ENCODE results near the gene GINS2. TPM values are rescaled to one million over a fixed set of nuclear protein-coding genes. Genes with fewer than 3 reads are reported as not detected.

GINS2 gene
- total RNA-seq, 6 experiments from 2014 or later = 0.49 to 4.7 (median 1.3) TPM

- Histone ChIP-seq H3K4me3 (no peak overlapping the region), H3K36me3 (peaks cover 0 to 5% (median 0%) of the 10 kb centered on the region in 4 donors), H3K4me1 (peaks cover 0 to 21% (median 9%) of the 10 kb centered on the region in 4 donors), H3K9me3 (no peaks in the 10 kb centered on the region), H3K27me3 (no peaks in the 10 kb centered on the region), H3K27ac (no peak overlapping the region)
- no peak for TF ChIP-seq CTCF (IDR thresholded peaks at IDR 0.05)
- TF ChIP-seq POLR2A (IDR thresholded peaks at IDR 0.05) = no peak
- DNase-seq (no peak), ATAC-seq (no peak)
- WGBS (ENCODE audit: insufficient coverage, low coverage, low lambda C conversion rate, missing lambda C conversion rate) = 91% methylated on average over 13 of the region's 21 CpGs
- intact Hi-C loops (cut with DNase I) = no loop called here
Measured at GRCh38 chr16:85644093-85644712, 44.6 kb downstream of the GINS2 start.

- H3K4me3 ChIP-seq = no peak overlapping the region
- H3K4me1 ChIP-seq = peaks cover 0 to 21% (median 9%) of the 10 kb centered on the region in 4 donors
- no peak for ATAC-seq
- no peak for TF ChIP-seq POLR2A (IDR thresholded peaks at IDR 0.05)
- no peak for TF ChIP-seq CTCF (IDR thresholded peaks at IDR 0.05)
- H3K27me3 ChIP-seq = no peaks in the 10 kb centered on the region
- no peak for DNase-seq
- no peak overlapping the region for H3K27ac ChIP-seq
- WGBS (ENCODE audit: insufficient coverage, low coverage, low lambda C conversion rate, missing lambda C conversion rate) = 60% methylated on average over 1 of the region's 8 CpGs
- intact Hi-C loops (cut with DNase I) = no loop called here
- no peaks in the 10 kb centered on the region for H3K9me3 ChIP-seq
- H3K36me3 ChIP-seq = no peaks in the 10 kb centered on the region
Measured at GRCh38 chr16:85643631-85644030, 45.1 kb downstream of the GINS2 start.

GRCh38 chr16:85642762-85643358 is 45.9 kb downstream of the GINS2 start:
- no peak for DNase-seq
- Histone ChIP-seq H3K27ac (no peak overlapping the region), H3K9me3 (no peaks in the 10 kb centered on the region), H3K4me1 (peaks cover 0 to 21% (median 10%) of the 10 kb centered on the region in 4 donors), H3K4me3 (no peak overlapping the region), H3K27me3 (no peaks in the 10 kb centered on the region), H3K36me3 (no peaks in the 10 kb centered on the region)
- no peak for ATAC-seq
- intact Hi-C loops (cut with DNase I) = no loop called here
- no peak for TF ChIP-seq POLR2A (IDR thresholded peaks at IDR 0.05)
- TF ChIP-seq CTCF (IDR thresholded peaks at IDR 0.05) = no peak
- 60% methylated on average over 7 of the region's 32 CpGs for WGBS (ENCODE audit: insufficient coverage, low coverage, low lambda C conversion rate, missing lambda C conversion rate)

GRCh38 chr16:85641776-85642176 is 47.0 kb downstream of the GINS2 start:
- Histone ChIP-seq H3K9me3 (no peaks in the 10 kb centered on the region), H3K27me3 (no peaks in the 10 kb centered on the region), H3K4me1 (peaks cover 0 to 25% (median 11%) of the 10 kb centered on the region in 4 donors), H3K36me3 (no peaks in the 10 kb centered on the region), H3K27ac (peak overlapping the region in 1 of 3 donors; percentile 51), H3K4me3 (no peak overlapping the region)
- DNase-seq (peak; percentile 84 to 97 (median 96)), ATAC-seq (peak; percentile 75 to 89 (median 88))
- WGBS (ENCODE audit: insufficient coverage, low coverage, low lambda C conversion rate, missing lambda C conversion rate) = 100% methylated on average over 1 of the region's 12 CpGs
- TF ChIP-seq CTCF (IDR thresholded peaks at IDR 0.05) (no peak), POLR2A (IDR thresholded peaks at IDR 0.05) (no peak)
- intact Hi-C loops (cut with DNase I) = no loop called here
